ENCODE data around the gene ARHGEF11. TPM values are rescaled to one million over a fixed set of nuclear protein-coding genes. Genes with fewer than 3 reads are reported as not detected.

Gene ARHGEF11
- total and polyA plus RNA-seq, 12 donors, result 10.4 to 34.5 (median 26.8) TPM

- ATAC-seq, result no peak
- Histone ChIP-seq H3K9me3 (no peaks in the 10 kb centered on the region), H3K4me1 (no peaks in the 10 kb centered on the region), H3K27me3 (no peaks in the 10 kb centered on the region), H3K27ac (no peak overlapping the region), H3K4me3 (no peak overlapping the region), H3K36me3 (peaks cover 0 to 100% (median 77%) of the 10 kb centered on the region in 9 donors)
- 73% methylated on average over 11 of the region's 11 CpGs for WGBS, 2 donors
- TF ChIP-seq CTCF (IDR thresholded peaks at IDR 0.05), result no peak
- DNase-seq, result no peak
- intact Hi-C loops (cut with DNase I), result no loop called here
Measured at GRCh38 chr1:156945881-156946661, 99.5 kb downstream of the ARHGEF11 start.

GRCh38 chr1:156944848-156945247, 100.7 kb downstream of the ARHGEF11 start:
- 97% methylated on average over 8 of the region's 8 CpGs for WGBS, 2 donors
- DNase-seq, result no peak
- intact Hi-C loops (cut with DNase I), result no loop called here
- Histone ChIP-seq H3K4me3 (no peak overlapping the region), H3K9me3 (no peaks in the 10 kb centered on the region), H3K36me3 (peaks cover 0 to 100% (median 75%) of the 10 kb centered on the region in 9 donors), H3K4me1 (no peaks in the 10 kb centered on the region), H3K27me3 (no peaks in the 10 kb centered on the region), H3K27ac (no peak overlapping the region)
- no peak for TF ChIP-seq CTCF (IDR thresholded peaks at IDR 0.05)
- no peak for ATAC-seq

- H3K4me3 ChIP-seq, result no peak overlapping the region
- WGBS, 2 donors, result 96 to 100% methylated on average over 1 of the region's 1 CpG
- no peak for TF ChIP-seq CTCF (IDR thresholded peaks at IDR 0.05)
- no peaks in the 10 kb centered on the region for H3K9me3 ChIP-seq
- intact Hi-C loops (cut with DNase I), result no loop called here
- DNase-seq (no peak), ATAC-seq (no peak)
- no peaks in the 10 kb centered on the region for H3K27me3 ChIP-seq
- H3K27ac ChIP-seq, result no peak overlapping the region
- peaks cover 0 to 100% (median 80%) of the 10 kb centered on the region in 9 donors for H3K36me3 ChIP-seq
- H3K4me1 ChIP-seq, result no peaks in the 10 kb centered on the region
Measured at GRCh38 chr1:156944268-156944667, 101.3 kb downstream of the ARHGEF11 start.

- DNase-seq (no peak), ATAC-seq (no peak)
- no peak overlapping the region for H3K27ac ChIP-seq
- no peak overlapping the region for H3K4me3 ChIP-seq
- intact Hi-C loops (cut with DNase I), result no loop called here
- H3K4me1 ChIP-seq, result no peaks in the 10 kb centered on the region
- TF ChIP-seq CTCF (IDR thresholded peaks at IDR 0.05), result no peak
- 94 to 96% methylated on average over 3 of the region's 3 CpGs for WGBS, 2 donors
- H3K9me3 ChIP-seq, result no peaks in the 10 kb centered on the region
- H3K36me3 ChIP-seq, result peaks cover 0 to 100% (median 80%) of the 10 kb centered on the region in 9 donors
- H3K27me3 ChIP-seq, result no peaks in the 10 kb centered on the region
Measured at GRCh38 chr1:156943756-156944155, 101.8 kb downstream of the ARHGEF11 start.

Data from heart right ventricle (tissue), 16 donors.